ENCODE measurements around the gene CHRNA1.
A peak's percentile ranks its signal among the peaks of the same experiment; 100 is the strongest.

The CHRNA1 gene

GRCh38 chr2:174784316-174784715 is 20.0 kb upstream of the CHRNA1 start:
- no peak for DNase-seq (ENCODE audit: low read depth in 3 of 3)

GRCh38 chr2:174781996-174782395 is 17.7 kb upstream of the CHRNA1 start:
- no peak for DNase-seq (ENCODE audit: low read depth in 3 of 3)

GRCh38 chr2:174781298-174781697 is 17.0 kb upstream of the CHRNA1 start:
- DNase-seq (ENCODE audit: low read depth in 3 of 3), result no peak

GRCh38 chr2:174780856-174781255 is 16.6 kb upstream of the CHRNA1 start:
- DNase-seq (ENCODE audit: low read depth in 3 of 3), result no peak

GRCh38 chr2:174780191-174780840 is 16.0 kb upstream of the CHRNA1 start:
- no peak for DNase-seq (ENCODE audit: low read depth in 3 of 3)

GRCh38 chr2:174779361-174779928 is 15.2 kb upstream of the CHRNA1 start:
- no peak for DNase-seq (ENCODE audit: low read depth in 3 of 3)

GRCh38 chr2:174778085-174778981 is 14.1 kb upstream of the CHRNA1 start:
- peak; percentile 23 to 65 (median 38) for DNase-seq (ENCODE audit: low read depth in 3 of 3)

GRCh38 chr2:174777347-174778084 is 13.2 kb upstream of the CHRNA1 start:
- no peak for DNase-seq (ENCODE audit: low read depth in 3 of 3)

- no peak for DNase-seq (ENCODE audit: low read depth in 3 of 3)
Measured at GRCh38 chr2:174776675-174777074, 12.4 kb upstream of the CHRNA1 start.

GRCh38 chr2:174776223-174776622 is 12.0 kb upstream of the CHRNA1 start:
- DNase-seq (ENCODE audit: low read depth in 3 of 3), result no peak

- DNase-seq (ENCODE audit: low read depth in 3 of 3), result no peak
Measured at GRCh38 chr2:174775571-174775980, 11.3 kb upstream of the CHRNA1 start.

- DNase-seq (ENCODE audit: low read depth in 3 of 3), result no peak
Measured at GRCh38 chr2:174774886-174775285, 10.6 kb upstream of the CHRNA1 start.

- DNase-seq (ENCODE audit: low read depth in 3 of 3), result no peak
Measured at GRCh38 chr2:174773215-174773614, 8.9 kb upstream of the CHRNA1 start.

- no peak for DNase-seq (ENCODE audit: low read depth in 3 of 3)
Measured at GRCh38 chr2:174772472-174772801, 8.2 kb upstream of the CHRNA1 start.

- DNase-seq (ENCODE audit: low read depth in 3 of 3), result peak in 1 of 3 experiments; percentile 48
Measured at GRCh38 chr2:174771631-174772471, 7.6 kb upstream of the CHRNA1 start.

- no peak for DNase-seq (ENCODE audit: low read depth in 3 of 3)
Measured at GRCh38 chr2:174771136-174771535, 6.9 kb upstream of the CHRNA1 start.

- no peak for DNase-seq (ENCODE audit: low read depth in 3 of 3)
Measured at GRCh38 chr2:174768557-174768956, 4.3 kb upstream of the CHRNA1 start.

GRCh38 chr2:174766271-174766670 is 2.0 kb upstream of the CHRNA1 start:
- DNase-seq (ENCODE audit: low read depth in 3 of 3), result no peak

GRCh38 chr2:174765576-174765975 is 1.3 kb upstream of the CHRNA1 start:
- no peak for DNase-seq (ENCODE audit: low read depth in 3 of 3)

GRCh38 chr2:174763780-174764179 is 492 bp downstream of the CHRNA1 start:
- no peak for DNase-seq (ENCODE audit: low read depth in 3 of 3)

- DNase-seq (ENCODE audit: low read depth in 3 of 3), result no peak
Measured at GRCh38 chr2:174762464-174762863, 1.8 kb downstream of the CHRNA1 start.
